HG03196 (cell line): Measurements from ENCODE around the gene FYN.
"Not testable (repeated sequence)": the region's sequence is repeated elsewhere in the genome, so short reads cannot be mapped to it uniquely, and the experiment has no call there.

ENCODE experiments used
- ATAC-seq: cut with Tn5 transposase; IDR thresholded peaks from one replicate; pipeline ENCODE4 v1.9.1; 2021; ENCODE audit not compliant: unreplicated experiment

The FYN gene

DNA sequence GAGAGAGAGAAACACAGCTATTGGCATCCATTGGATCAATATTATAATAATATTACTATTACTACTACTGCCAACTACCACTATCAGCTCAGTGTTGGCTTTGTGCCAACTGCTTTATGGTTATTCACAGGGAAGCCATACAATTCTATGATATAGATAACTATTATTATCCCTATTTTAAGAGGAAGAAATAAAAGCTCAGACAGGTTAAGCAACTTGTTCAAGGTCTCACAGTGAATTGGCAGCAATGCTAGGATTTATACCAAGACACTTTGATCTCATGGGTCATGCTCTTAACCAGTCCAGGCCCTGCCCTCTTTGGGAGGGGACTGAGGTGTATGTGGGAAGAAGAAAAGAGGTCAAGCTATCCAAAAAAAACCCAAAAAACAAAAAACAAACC is 185.6 kb downstream of the FYN start:
- ATAC-seq, result no peak

- ATAC-seq, result no peak
Observed at GRCh38 chr6:111686932-111687266, 186.4 kb downstream of the FYN start.

GRCh38 chr6:111686249-111686931 is 186.9 kb downstream of the FYN start:
- ATAC-seq, result no peak

DNA sequence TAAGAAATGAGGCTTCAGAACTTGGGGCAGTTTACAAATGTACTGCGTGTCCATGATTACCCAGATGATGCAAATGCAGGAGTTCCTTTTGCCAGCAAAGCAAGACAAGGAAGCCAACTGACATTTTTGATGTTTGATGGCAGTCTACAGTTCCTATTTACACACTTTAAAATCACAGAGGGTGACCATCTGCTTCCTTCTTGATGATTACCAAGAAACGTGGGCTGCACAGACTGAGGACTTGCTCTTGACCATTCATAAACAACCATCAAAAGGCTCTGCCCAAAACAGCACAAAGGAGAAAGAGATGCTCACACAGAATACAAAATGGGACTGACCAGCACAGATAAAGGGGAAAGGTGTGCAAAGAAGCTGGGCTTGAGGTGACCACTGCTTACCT is 187.7 kb downstream of the FYN start:
- ATAC-seq, result no peak

DNA sequence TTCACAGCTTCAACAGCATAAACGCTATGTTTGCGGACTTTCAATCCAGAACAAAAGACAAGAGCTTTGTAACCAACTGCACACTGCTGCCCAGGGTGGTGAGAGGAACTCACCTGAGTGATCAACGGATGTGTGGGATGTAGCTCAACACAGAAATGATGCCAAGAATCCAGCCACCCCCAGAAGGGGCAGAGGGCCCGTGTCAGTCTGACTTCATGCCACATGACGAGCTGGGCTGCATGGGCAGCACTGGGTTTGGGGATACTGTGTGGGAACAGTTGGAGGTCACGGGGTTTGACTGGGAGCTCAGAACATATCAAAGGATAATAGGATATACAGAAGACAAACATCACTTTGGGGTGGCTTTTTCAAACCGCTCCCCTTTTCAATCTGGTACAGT is 188.2 kb downstream of the FYN start:
- no peak for ATAC-seq

DNA sequence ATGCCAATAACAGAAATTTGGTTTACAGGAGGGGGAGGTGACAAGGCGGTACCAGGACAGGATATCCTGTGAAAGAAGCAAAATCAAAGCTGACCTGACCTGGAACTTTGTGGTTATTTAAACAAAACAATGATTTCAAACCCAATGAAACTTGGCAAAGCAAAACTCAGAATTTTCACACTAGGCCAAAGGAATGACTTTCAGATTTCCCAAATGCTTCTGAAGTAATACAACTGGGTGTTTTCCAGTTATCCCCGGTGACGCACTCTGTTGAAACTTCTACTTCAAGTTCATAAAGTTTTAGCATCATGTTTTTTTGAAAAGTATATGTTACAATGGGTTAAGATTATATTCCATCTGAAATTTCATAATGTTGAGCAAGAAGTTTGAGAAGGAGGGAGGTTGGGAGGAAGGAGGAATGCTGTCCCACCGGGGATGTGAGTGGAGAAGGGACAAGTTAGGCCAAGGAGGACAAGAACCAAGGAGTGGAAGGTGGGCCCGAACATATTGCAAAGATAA is 189.4 kb downstream of the FYN start:
- ATAC-seq, result no peak

GRCh38 chr6:111683157-111683556 is 190.1 kb downstream of the FYN start:
- no peak for ATAC-seq

GRCh38 chr6:111681860-111682259 is 191.4 kb downstream of the FYN start:
- no peak for ATAC-seq

DNA sequence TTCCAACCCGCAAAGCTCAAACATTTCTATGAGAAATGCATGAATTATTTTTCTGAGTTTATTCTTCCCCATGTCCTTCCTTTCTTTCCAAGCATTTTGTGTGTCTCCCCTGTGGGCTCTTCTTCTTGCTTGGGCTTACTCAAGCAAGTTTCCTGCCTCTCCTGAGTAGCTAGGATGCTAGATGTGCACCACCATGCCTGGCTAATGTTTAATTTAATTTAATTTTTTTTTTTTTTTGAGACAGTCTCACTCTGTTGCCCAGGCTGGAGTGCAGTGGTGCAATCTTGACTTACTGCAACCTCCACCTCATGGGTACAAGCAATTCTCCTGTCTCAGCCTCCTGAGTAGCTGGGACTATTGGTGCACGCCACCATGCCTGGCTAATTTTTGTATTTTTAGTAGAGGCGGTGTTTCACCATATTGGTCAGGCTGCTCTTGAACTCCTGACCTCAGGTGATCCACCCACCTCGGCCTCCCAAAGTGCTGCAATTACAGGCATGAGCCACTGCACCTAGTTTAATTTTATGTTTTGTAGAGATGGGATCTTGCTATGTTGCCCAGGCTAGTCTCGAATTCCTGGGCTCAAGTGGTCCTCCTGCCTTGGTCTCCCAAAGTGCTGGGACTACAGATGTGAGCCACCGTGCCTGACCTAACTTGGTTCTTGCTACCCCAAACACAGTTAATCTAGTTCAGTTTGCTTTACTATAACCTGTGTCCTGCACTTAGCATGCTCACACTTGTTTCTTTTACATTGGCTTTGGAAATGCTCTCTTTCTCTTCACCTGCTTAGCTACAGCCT is 192.2 kb downstream of the FYN start:
- not testable (repeated sequence) for ATAC-seq

DNA sequence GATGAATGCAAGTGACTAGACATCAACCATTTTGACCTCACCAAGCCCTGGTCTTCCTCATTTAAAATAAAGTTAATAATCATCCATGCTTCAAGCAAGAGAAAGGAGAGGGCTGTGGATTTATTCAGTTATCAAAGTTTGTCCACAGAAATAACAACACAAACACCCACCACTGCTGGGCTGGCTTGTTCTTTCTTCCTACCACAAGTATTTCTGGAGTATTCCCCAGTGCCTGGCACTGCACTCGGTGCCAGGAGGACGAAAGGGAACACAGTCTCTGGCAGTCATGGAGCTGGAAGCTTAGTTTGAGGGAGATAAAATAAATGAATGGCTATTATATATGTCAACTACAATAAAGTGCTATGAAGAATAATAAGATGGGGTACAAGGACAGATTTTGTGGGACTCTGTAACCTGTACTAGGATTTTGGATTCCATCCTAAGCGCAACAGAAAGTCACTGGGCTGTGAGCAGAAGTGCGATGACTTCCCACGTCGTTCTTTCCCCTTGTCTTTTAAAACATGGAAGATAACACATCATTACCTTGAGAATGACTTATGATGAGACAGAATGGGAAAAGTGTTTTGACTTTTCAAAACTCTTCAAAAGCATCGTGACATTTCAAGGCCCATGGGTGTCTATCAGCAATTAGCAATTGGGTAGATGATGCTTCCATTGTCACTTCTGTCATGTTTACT is 193.1 kb downstream of the FYN start:
- no peak for ATAC-seq

DNA sequence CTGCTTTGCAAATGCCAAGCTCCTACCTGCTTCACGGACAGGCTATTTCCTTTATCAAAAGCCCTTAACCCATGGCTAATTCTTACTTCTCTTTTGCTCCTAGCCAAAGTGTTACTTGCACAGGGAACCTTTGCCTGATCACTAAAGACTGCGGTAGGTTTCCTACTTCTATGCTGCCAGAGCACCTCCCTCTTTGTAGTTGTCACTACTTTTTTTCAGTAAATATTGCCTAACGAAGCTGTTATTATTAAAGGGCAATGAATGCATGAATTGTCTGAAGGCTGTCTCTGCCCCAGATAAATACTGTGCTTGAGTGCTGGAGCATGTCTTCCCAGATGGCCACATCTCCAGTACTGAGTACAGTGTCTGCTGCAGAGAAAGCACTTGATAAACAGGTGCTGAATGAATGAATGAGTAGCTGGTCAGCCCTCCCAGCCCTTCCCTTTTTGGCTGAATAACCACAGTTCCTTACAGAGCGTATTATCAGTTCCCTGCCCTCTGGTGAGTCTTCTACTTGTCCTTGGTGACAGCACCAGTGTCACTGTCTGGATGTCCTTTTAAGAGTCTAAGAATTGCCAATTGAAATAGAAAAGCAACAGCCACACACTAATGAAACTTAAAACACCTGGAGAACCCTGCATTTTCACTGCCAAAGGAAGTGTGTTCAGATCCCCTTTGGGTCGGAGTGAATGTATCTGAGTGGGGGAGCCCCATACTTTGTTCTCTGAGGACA is 194.0 kb downstream of the FYN start:
- ATAC-seq, result no peak

GRCh38 chr6:111677249-111677990 is 195.8 kb downstream of the FYN start:
- no peak for ATAC-seq

DNA sequence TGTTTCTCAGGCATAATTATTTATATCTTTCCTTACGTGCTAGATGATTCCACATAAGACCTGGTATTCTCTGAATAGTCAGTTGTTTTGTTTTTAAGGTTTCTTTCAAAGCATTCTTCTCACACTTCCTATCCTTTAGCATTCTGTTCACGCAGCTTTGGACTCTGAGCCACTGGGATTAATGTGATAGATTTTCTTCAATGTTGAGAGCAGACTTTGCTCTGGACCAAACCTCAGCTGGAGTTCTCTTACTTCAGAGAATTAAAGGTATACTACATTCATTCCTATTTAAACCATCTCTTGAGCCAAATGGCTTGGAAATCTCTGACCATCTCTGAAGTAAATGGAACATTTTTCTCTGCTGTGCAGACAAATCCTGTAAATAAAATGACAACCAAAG is 196.9 kb downstream of the FYN start:
- ATAC-seq, result no peak

GRCh38 chr6:111674883-111675282 is 198.4 kb downstream of the FYN start:
- ATAC-seq, result no peak

DNA sequence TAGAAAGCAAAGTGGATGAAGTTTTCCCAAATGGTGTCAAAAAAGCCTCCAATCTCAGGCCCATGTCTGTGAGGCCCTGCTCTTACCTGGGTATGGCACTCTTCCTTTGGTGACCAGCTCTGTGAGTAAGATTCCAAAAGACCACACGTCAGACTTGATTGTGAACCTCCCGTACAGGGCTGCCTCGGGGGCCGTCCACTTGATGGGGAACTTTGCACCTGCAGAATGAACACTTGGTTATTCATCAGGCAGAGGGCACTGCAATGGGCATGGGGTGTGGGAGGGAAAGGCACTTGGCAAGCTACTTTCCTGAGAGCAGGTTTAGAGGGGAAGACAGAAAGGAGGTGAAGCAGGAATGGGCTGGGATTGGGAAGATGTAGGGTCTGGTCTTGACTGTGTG is 198.8 kb downstream of the FYN start:
- ATAC-seq, result no peak

DNA sequence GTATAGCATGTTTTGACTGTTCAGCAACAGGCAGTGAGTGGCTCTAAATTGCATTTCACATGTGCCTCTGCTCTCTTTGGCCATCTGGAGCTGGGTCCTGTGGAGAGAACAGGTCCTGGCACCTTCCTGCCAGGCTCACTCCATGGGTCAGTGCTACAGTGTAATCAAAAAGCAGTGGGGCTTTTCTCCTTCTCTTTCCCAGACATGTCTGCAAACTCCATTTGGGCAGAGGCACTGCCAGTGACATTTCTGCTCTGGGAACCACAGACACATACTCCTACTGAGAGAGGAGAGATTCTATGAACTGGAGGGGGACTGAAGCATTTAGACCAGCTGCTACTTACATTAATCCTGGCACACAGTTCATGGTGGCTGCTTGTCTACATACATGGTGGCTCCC is 199.3 kb downstream of the FYN start:
- no peak for ATAC-seq

DNA sequence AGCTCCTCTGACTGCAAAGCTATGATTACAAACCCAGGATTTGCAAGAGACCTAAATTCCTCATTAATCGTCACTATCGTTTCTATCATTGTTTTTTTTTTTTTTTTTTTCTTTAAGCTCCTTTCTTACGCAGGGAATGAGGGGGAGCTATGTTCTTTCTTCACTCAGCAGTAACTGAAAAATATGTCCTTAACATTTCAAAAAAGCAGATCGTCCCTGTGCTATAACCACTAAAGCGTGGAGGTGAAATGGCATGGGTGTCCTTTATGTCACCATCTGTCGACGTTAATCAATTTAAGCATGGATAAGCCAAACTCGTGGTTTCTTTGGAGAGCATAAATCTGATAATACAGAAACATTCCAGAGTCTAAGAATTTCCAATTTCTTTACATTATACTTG is 199.7 kb downstream of the FYN start:
- no peak for ATAC-seq

DNA sequence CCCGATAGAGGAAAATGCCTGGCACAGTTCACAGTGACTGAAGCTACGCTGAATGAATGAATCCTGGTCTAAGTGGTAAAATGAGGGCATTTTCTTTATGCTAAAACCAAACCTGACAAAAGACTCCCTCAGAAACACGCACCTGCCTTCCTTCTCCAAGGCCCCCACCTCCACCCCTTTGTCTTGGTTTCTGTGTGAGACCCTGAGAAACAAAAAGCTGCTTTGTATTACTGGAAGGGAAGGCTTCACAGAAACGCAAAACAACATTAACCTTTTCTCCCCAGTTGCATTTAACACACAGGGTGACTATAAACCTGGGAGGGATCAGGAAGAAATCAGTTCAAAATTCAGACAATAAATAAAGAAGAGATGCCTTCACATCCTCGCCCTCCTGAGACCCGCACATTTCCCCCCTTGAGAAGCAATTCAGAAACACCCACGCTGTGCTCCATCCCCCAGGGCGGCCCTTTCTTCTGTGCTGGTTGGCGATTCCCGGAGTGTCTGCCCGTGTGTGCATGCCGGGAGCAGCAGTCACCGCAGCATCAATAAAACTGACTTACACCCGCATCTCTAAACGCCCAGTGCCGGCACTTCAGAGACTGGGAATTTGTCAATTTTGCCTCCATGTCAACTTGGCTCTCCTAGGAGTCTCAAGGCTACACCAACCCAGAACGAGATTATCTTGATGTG is 200.3 kb downstream of the FYN start:
- no peak for ATAC-seq

GRCh38 chr6:111669326-111669725 is 203.9 kb downstream of the FYN start:
- ATAC-seq, result no peak

DNA sequence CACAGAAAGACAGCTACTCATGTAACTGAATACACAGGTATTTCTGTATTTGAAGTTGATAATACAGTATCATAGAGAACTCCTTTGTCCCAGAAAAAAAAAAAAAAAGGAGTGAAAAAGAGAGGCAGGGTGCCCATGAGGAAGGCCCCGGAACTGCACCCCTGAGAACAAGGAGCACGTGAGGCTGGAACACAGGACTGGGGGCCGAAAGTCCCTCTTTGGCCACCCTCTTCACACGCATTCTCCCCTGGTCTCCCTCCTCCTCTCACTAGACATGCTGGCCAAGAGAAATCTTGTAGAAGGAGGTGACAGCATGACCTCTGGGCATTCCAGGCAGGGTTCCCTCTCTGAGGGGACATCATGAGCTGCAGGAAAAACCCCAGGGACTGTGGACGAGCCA is 204.8 kb downstream of the FYN start:
- ATAC-seq, result no peak
